Measurements from ENCODE around the gene PPP1R14B.

The PPP1R14B gene

DNA sequence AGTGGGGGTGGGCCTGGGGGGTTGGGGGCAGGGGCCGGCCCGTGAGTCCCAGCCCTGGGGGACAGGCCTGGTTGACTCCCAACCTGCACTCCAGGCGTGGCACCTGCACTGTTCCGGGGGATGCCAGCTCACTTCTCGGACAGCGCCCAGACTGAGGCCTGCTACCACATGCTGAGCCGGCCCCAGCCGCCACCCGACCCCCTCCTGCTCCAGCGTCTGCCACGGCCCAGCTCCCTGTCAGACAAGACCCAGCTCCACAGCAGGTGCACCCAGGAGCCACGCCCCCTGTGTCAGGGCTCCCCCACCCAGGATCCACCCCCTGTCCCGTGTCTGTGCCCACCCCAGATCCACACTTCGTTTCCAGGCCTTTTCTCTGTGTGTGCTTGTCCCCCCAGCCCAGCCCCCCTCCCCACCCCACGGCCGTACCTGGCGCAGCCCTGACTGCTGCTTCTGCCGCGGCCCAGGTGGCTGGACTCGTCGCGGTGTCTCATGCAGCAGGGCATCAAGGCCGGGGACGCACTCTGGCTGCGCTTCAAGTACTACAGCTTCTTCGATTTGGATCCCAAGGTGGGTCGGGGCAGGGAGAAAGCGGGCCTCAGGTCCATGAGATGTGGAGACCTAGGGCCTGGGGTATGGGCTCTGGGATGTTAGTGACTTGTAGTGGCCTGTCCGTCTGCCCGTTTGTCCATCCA, 35.4 kb downstream of the PPP1R14B start:
- no peak for DNase-seq (ENCODE audit: low read depth in 2 of 3, low spot score in 2 of 3)

DNA sequence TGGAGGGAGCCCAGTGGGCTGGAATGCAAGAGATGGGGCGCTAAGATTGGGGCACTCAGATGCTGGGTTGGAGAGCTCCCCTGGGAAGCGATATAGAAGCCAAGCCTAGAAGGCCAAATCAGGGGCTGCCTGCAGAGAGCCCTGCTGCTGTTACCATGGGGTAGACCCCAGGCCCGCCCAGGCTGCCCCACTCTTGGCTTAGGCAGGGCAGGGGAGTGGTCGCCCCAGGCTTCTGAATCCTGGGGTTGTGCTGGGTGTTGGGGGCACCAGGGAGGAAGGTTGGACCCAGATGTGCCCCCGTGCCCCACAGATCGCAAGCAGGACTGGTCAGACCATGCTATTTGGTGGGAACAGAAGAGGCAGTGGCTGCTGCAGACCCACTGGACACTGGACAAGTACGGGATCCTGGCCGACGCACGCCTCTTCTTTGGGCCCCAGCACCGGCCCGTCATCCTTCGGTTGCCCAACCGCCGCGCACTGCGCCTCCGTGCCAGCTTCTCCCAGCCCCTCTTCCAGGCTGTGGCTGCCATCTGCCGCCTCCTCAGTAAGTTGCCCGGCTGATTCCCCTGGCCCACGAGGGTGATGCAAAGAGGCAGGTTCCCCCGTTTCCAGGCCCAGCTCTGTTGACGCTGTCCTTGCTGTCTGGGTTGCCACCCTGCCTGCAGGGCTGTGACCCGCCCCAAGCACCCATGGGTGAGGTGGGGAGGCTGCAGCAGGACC, 36.3 kb downstream of the PPP1R14B start:
- no peak for DNase-seq (ENCODE audit: low read depth in 2 of 3, low spot score in 2 of 3)

DNA sequence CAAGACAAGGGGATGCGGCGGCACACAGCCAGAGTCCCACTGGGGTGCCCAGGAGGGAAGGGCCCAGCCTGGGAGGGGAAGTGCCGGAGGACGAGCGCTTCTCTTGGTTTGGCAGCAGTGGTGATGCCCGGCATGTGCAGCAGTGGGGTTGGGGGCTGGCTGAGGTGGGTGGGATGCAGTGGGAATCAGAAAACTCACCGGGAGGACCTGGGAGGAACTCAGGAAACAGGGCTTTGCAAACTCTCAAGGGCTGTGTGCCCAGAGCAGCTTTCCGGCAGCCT, 37.2 kb downstream of the PPP1R14B start:
- DNase-seq (ENCODE audit: low read depth in 2 of 3, low spot score in 2 of 3), result no peak

DNA sequence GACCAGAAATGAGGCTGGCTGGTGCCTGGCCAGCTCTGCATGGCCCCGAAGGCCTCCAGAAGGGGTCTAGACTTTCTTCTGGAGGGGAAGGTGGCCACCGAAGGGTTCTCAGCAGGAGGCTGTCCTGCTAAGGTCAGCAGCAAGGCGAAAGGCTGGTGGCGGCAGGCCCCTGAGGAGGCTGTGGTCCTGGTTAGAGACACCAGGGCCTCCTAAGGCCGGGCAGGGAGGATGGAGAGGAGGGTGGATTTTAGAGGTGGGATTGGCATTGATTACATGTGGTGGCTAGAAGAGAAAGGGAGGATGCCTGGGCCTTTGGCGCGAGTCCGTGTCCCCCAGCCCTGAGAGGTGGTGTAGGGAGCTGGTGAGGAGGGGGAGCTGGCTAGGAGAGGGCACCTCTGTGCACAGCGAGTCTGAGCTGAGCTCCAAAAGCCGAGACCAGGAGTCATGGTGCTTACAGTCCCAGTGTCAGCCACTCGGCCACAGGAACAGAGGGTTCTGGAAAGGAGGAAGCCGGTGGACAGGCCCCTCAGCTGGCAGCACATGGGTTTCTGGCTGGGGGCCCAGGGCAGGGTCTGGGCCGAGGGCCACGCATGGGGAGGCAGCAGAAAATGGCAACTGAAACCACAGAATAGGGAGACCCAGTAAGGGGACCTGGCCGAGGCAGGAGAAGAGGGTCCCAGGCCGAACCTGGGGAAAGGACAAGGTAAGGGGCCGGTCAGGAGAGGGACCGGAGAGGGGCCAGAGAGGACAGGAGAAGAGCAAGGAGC, 37.8 kb downstream of the PPP1R14B start:
- DNase-seq (ENCODE audit: low read depth in 2 of 3, low spot score in 2 of 3), result no peak

DNA sequence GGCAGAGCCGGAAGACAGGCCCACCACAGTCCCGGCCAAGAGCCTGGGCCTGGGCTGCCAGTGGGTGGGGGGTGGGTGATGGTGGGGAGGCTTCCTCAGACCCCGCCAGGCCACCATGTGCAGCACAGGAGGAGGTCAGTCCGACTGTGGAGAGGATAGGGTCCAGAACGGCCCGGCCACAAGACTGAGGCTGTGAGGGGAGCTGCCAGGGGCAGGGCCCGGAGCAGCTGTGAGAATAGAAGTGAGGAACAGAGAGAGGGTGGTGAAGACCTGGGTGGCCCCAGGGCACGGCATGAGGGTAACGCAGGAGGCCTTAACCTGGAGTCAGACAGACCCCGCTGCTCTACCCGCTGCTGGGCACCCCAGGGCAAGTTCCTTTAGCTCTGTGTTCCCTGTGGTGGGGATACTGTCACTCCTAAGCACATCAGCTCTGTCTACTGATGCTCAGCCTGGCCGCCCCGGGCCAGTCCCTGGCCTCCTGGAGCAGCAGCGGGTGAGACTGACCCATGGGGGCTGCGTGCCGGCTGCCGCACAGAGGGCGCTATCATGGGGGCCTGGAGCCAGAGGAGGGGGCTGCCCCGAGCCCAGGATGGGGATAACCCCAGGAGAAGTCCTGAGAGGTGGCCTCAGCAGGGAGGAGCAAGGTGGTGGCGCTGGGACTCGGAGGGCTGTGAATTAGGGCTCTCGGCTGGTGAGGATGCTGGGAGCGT, 38.5 kb downstream of the PPP1R14B start:
- DNase-seq (ENCODE audit: low read depth in 2 of 3, low spot score in 2 of 3), result no peak

DNA sequence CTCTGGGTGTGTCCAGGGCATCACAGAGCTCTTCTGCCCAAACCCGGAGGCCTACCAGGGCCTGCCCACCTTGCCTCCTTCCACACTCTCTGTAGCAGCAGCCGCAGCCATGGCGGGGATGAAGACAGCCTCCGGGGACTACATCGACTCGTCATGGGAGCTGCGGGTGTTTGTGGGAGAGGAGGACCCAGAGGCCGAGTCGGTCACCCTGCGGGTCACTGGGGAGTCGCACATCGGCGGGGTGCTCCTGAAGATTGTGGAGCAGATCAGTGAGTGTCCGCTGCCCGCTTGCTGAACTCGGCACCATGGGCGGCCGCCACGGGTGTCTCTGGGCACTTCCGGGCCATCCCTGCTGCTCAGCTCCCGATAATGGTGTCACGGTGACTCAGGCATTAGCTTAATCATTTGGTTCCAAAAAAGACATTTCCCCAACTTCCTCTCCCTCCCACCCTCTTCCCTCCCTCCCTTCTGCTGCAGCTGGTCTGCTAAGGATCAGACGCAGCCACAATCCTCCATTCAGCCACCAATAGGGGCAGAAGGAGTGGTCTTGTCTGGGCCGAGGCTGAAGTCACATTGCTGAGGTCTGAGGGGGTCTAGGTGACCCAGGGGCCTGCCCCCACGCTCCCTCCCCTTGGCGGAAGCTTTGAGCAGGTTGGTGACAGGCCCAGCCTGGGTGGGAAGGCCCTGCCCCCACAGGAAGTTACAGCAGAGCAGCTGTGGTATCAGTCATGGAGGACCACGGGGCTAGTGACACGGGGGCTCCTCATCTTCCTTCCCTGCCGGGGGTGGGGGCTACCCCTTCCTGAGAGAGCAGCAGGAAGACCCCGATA, 39.3 kb downstream of the PPP1R14B start:
- DNase-seq (ENCODE audit: low read depth in 2 of 3, low spot score in 2 of 3), result peak in 2 of 3 experiments; percentile 61 to 79

DNA sequence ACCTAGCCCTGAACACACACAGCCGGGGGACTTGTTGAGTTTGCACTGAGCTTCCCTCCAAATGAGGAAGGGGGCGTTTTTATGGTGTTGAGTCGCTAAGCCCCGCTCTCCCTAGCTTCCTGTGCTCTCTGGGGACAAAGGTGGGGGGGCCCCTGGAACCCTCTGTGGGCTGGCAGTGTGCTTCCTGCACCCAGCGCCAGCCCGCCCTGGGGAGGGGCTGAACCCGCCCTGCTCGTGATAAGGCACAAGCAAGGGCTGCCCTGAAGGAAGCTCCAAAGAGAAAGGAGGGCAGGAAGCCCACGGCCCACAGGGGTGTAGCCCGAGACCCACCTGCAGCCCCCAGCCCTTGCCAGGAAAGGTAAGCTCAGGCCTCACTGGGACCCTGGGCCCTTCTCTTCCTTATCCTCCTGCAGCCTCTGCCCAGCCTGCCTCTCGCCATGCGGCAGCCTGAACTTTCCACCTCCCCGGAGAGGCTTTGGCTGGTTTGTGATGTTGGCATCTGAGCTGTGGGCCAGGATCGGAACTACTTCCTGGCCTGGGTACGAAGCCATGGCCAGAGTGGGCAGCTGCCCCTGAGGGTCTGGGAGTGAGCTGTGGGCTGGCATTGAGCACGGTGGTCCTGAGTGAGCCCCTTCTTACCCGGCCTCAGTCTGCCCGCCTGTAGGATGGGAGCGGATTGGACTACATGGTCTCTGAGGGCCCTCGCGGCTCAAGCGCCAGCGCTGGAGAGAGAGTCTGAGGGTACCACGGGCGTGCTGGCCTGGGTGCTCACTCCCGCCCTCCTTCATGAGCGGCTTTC, 40.1 kb downstream of the PPP1R14B start, which contains the start of gene FERMT3:
Gene FERMT3, plus strand, starts transcription at position 265 of the 799 bp plus-strand sequence. CDS start 644 bp downstream, outside the sequence.
- peak in 2 of 3 experiments; percentile 52 to 63 for DNase-seq (ENCODE audit: low read depth in 2 of 3, low spot score in 2 of 3)

DNA sequence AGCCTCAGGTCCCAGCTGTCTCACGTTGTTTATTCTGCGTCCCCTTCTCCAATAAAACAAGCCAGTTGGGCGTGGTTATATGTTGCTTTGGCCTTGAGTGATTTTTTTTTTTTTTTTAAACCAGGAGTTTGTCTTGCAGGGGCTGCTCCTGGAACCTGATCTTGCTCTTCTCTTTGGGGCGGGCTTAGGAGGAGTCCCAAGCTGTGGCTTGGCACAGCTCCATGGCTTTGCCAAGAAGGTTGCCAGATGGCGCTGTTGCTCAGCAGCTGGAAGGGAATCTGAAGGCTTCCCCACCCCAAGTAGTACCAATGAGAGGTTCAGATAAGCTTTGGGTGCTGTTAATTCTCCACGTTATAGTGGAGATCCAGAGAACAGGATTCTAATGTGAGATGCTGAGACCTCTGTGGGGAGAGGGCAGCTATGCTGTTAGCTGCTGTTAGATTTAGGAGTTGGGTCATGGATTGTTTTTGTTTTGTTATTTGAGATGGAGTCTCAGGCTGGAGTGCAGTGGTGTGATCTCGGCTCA, 42.2 kb downstream of the PPP1R14B start:
- no peak for DNase-seq (ENCODE audit: low read depth in 2 of 3, low spot score in 2 of 3)

DNA sequence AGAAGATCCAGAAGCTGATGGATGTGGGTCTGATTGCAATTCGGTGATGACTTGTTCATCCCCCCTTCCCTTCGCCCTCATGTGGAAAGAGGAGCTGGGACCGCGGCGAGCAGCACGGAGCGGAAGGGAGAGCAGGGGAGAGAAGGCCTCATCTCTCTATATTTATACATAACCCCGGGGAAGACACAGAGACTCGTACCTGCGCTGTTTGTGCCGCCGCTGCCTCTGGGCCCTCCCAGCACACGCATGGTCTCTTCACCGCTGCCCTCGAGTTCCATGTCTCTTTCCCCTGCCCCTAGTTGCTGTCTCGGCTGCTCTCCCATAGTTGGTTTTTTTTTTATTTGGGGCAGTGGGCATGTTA, 42.7 kb downstream of the PPP1R14B start:
- no peak for DNase-seq (ENCODE audit: low read depth in 2 of 3, low spot score in 2 of 3)

DNA sequence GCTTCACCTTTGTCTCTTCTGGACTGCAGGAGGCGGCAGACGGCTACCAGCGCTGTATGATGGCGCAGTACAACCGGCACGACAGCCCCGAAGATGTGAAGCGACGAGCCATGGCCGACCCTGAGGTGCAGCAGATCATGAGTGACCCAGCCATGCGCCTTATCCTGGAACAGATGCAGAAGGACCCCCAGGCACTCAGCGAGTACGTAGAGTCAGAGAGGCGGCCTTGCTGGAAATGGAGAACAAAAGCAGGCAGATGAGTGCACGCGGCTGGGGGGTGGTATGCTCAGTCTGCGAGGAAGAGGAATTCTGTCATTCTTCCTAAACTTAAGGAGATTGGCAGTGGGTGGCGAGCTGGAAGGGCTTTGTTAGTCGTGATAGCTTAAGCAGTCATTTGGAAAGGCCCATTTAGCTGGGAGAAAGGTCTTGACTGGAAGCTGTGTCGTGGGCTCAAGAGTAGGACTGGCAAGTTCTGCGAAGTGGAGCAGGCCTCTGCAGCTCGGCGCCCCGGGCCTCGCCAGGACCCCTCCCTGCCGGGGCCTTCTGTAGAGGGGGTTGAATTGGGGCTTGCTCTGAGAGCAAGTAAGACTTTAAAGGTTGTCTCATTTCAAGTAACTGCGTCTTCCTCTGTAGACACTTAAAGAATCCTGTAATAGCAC, 43.2 kb downstream of the PPP1R14B start:
- DNase-seq (ENCODE audit: low read depth in 2 of 3, low spot score in 2 of 3), result no peak

DNA sequence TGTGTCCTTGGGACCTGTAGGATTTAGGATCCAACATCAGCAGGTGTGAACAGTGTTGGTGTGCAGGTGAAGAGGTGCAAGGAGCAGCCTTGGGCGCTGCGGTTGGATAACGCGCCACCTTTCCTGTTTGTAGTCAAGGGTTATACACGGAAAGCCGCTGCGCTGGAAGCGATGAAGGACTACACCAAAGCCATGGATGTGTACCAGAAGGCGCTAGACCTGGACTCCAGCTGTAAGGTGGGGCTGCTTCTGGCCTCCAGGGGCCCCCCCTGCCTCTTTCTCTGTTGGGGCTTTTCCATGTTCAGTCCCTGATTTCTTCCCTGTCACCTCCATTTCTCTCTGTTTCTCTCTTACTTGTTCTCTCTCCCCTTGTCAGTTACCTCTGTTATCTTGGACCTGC, 43.8 kb downstream of the PPP1R14B start:
- DNase-seq (ENCODE audit: low read depth in 2 of 3, low spot score in 2 of 3), result no peak

DNA sequence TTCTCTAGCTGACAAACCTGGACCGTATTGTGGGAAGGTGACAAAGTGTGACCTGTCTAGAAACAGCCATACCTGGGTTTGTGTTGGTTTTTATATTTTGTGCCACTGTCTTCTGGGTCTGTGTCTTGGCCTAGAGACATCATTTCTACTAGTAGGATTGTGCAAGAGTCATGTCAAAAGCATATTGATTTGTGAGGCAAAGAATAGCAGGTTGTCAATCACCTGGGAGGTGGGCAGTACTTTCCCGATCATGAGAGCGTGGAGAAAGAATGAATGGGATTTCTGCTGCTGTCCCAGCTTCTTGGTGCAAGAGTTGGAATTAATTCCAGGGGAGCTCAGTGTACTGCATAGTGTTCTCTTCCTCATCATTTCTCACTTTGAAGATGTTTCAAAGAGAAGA, 45.2 kb downstream of the PPP1R14B start:
- no peak for DNase-seq (ENCODE audit: low read depth in 2 of 3, low spot score in 2 of 3)

DNA sequence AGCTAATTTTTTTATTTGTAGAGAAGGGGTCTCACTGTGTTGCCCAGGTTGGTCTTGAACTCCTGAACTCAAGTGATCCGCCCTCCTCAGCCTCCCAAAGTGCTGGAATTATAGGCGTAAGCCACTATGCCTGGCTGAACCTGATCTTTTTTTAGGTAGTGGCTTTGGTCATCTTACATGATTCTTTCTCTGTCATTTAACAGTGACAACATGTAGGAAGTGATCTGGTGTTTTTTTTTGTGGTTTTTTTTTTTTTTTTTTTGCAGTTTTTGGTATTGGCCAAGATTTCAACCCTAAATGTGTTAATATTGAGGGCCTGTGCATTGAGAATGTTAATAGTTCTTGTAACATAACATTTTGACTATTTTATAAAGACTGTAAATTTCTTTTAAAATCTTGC, 48.2 kb downstream of the PPP1R14B start:
- DNase-seq (ENCODE audit: low read depth in 2 of 3, low spot score in 2 of 3), result no peak

DNA sequence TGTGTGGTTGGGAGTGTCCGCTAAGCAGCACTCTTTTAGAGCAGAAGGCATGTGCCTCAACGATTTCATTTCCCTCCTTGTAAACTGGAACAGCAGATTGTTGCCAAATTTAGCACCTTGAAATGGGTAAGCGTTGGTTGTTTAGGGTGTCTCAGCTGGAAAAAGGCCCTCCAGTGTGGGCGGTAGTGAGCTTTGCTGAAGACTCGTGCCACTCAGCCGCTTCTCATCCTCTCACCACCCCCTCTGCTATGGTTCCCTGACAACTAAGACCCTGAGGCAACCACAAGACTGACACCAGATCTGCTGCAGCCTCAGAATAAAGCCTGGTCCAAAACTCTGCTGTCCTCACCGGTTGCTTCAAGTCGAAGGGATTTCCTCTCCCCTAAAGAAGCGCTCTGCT, 50.1 kb downstream of the PPP1R14B start:
- DNase-seq (ENCODE audit: low read depth in 2 of 3, low spot score in 2 of 3), result no peak
